HCT116 (cell line): ENCODE measurements around the gene PDE4B. TPM values are rescaled to one million over a fixed set of nuclear protein-coding genes. Genes with fewer than 3 reads are reported as not detected.

Source experiments
- ATAC-seq: fragments of 200-7000 bp; cut with Tn5 transposase; 2 replicates; pipeline ENCODE4 v1.9.1; 2020; ENCODE audit warnings: mild to moderate bottlenecking, moderate library complexity
- BruUV-seq: library from RNA; stranded (reverse); fragments of 400-500 nt; replicated peaks from 2 replicates; lab custom pipeline; 2021; lab: Mats Ljungman, UMichigan
- CTCF ChIA-PET: fragments of 300-600 bp; sonication (Branson Sonifier 250); formaldehyde crosslinking; loops from one replicate; lab custom pipeline; 2021; ENCODE audit warnings: antibody characterized with exemption; lab: Charles Lee
- POLR2A ChIA-PET: fragments of 300-600, 350-600 bp; sonication (Branson Sonifier 250); formaldehyde crosslinking; loops from one replicate; lab custom pipeline; 2021; ENCODE audit warnings: antibody characterized with exemption; lab: Charles Lee
- RAD21 ChIA-PET, 2 experiments: fragments of 300-600 bp; sonication (Branson Sonifier 250); formaldehyde crosslinking; loops; one replicate each; lab custom pipeline; 2023; ENCODE audit warnings: low total read pairs in 2 of 2; ENCODE audit not compliant: uncharacterized antibody in 2 of 2, unreplicated experiment in 2 of 2, low non-redundant PET in 1 of 2; lab: Charles Lee
- DNase-seq: peaks from one replicate; pipeline ENCODE4 v3.0.0-alpha.2; 2010; ENCODE audit warnings: low read depth, low spot score
- H2AFZ ChIP-seq: fragments of 200-600 bp; shearing (Covaris generic), sonication (generic); 2 replicates; pipeline ENCODE4 v1.6.1; 2017; ENCODE audit warnings: low read depth, mixed run types, mixed read lengths, antibody characterized with exemption, low read length; ENCODE audit not compliant: poor library complexity, severe bottlenecking
- H3K27ac ChIP-seq: 2 replicates; pipeline ENCODE4 v1.5.1; 2012; ENCODE audit warnings: low read depth, low read length
- H3K27me3 ChIP-seq: fragments of 200-600 bp; sonication (generic); 2 replicates; pipeline ENCODE4 v1.6.1; 2016; ENCODE audit warnings: mixed run types, low read length, mixed read lengths; ENCODE audit not compliant: insufficient read depth
- H3K36me3 ChIP-seq, 2 experiments: fragments of 200-500 bp in 1 of 2; fragments of 200-600 bp in 1 of 2; sonication (Bioruptor generic) in 1 of 2; sonication (generic) in 1 of 2; 2 replicates each; pipeline versions ENCODE4 v1.5.1 to v1.6.1; 2014 to 2016; ENCODE audit warnings: low read length in 2 of 2, inconsistent platforms in 1 of 2, mixed read lengths in 1 of 2, mixed run types in 1 of 2; ENCODE audit not compliant: insufficient read depth in 2 of 2, control insufficient read depth in 1 of 2
- H3K4me1 ChIP-seq, 2 experiments: fragments of 200-600 bp in 1 of 2; sonication (generic) in 1 of 2; 2 replicates each; pipeline versions ENCODE4 v1.5.1 to v1.6.1; 2012 to 2017; ENCODE audit warnings: low read length in 2 of 2, inconsistent platforms in 1 of 2, mild to moderate bottlenecking in 1 of 2, mixed read lengths in 1 of 2, mixed run types in 1 of 2, moderate library complexity in 1 of 2; ENCODE audit not compliant: insufficient read depth in 2 of 2, control insufficient read depth in 1 of 2
- H3K4me2 ChIP-seq: fragments of 200-600 bp; sonication (generic); 2 replicates; pipeline ENCODE4 v1.6.1; 2017; ENCODE audit warnings: mixed run types, low read length, mixed read lengths
- H3K4me3 ChIP-seq, 2 experiments: fragments of 200-600 bp in 1 of 2; sonication (generic) in 1 of 2; replicated peaks in 1 of 2; 2 replicates each; pipeline ENCODE4 v1.5.1; 2011 to 2016; ENCODE audit warnings: low read length in 2 of 2, control low read depth in 1 of 2, low read depth in 1 of 2, mild to moderate bottlenecking in 1 of 2, mixed read lengths in 1 of 2, mixed run types in 1 of 2
- H3K79me2 ChIP-seq: fragments of 200-600 bp; sonication (generic); 2 replicates; pipeline ENCODE4 v1.6.1; 2017; ENCODE audit warnings: mild to moderate bottlenecking, mixed run types, low read length, moderate library complexity, mixed read lengths; ENCODE audit not compliant: insufficient read depth
- H3K9ac ChIP-seq: fragments of 200-600 bp; sonication (generic); 2 replicates; pipeline ENCODE4 v1.6.1; 2016; ENCODE audit warnings: low read length, mixed read lengths
- H3K9me2 ChIP-seq: fragments of 200-600 bp; sonication (generic), shearing (Covaris generic); 2 replicates; pipeline ENCODE4 v1.6.1; 2017; ENCODE audit warnings: mixed run types, mild to moderate bottlenecking, moderate library complexity; ENCODE audit not compliant: insufficient read depth
- H3K9me3 ChIP-seq, 2 experiments: fragments of 200-500 bp in 1 of 2; fragments of 200-600 bp in 1 of 2; sonication (Bioruptor generic) in 1 of 2; sonication (generic) in 1 of 2; 2 replicates each; pipeline ENCODE4 v1.6.1; 2014 to 2017; ENCODE audit warnings: low read length in 2 of 2, mixed read lengths in 2 of 2, inconsistent platforms in 1 of 2, low read depth in 1 of 2, mild to moderate bottlenecking in 1 of 2, mixed run types in 1 of 2, moderate library complexity in 1 of 2; ENCODE audit not compliant: control insufficient read depth in 1 of 2, insufficient read depth in 1 of 2
- H4K20me1 ChIP-seq: fragments of 200-600 bp; sonication (generic), shearing (Covaris generic); 2 replicates; pipeline ENCODE4 v1.6.1; 2017; ENCODE audit warnings: mixed run types, mild to moderate bottlenecking, moderate library complexity; ENCODE audit not compliant: insufficient read depth
- ATF3 ChIP-seq: IDR thresholded peaks from 2 replicates; pipeline ENCODE4 v1.6.1; 2012
- CEBPB ChIP-seq: IDR thresholded peaks from 2 replicates; pipeline ENCODE4 v1.6.1; 2012; ENCODE audit warnings: low read depth
- CTCF ChIP-seq, 3 experiments: fragments of 200-600 bp in 1 of 3; sonication (generic) in 1 of 3; IDR thresholded peaks in 2 of 3; conservative IDR thresholded peaks in 1 of 3; 2 replicates each; pipeline ENCODE4 v1.5.1; 2012 to 2017; ENCODE audit warnings: low read depth in 2 of 3, low read length in 2 of 3, antibody characterized with exemption in 1 of 3, borderline replicate concordance in 1 of 3, control low read depth in 1 of 3, mild to moderate bottlenecking in 1 of 3, mixed read lengths in 1 of 3, mixed run types in 1 of 3, moderate library complexity in 1 of 3; ENCODE audit not compliant: insufficient read depth in 1 of 3
- EGR1 ChIP-seq: IDR thresholded peaks from 2 replicates; pipeline ENCODE4 v1.6.1; 2012; ENCODE audit warnings: low read depth
- ELF1 ChIP-seq: IDR thresholded peaks from 2 replicates; pipeline ENCODE4 v1.6.1; 2012; ENCODE audit warnings: low read depth, borderline replicate concordance
- EZH2 ChIP-seq: fragments of 200-600 bp; sonication (generic); IDR thresholded peaks from 2 replicates; pipeline ENCODE4 v1.6.1; 2017; ENCODE audit warnings: antibody characterized with exemption, mixed run types
- FOSL1 ChIP-seq: IDR thresholded peaks from 2 replicates; pipeline ENCODE4 v1.6.1; 2012; ENCODE audit warnings: low read depth
- JUND ChIP-seq: IDR thresholded peaks from 2 replicates; pipeline ENCODE4 v1.6.1; 2012
- MAX ChIP-seq: IDR thresholded peaks from 2 replicates; pipeline ENCODE4 v1.6.1; 2012
- POLR2A ChIP-seq: IDR thresholded peaks from 2 replicates; pipeline ENCODE4 v1.7.0; 2011; ENCODE audit warnings: borderline replicate concordance; ENCODE audit not compliant: insufficient read depth, insufficient read length; ENCODE audit errors: extremely low read depth
- POLR2AphosphoS5 ChIP-seq: IDR thresholded peaks from 2 replicates; pipeline ENCODE4 v1.6.1; 2011; ENCODE audit warnings: mild to moderate bottlenecking, low read depth, low read length, moderate library complexity
- RAD21 ChIP-seq: IDR thresholded peaks from 2 replicates; pipeline ENCODE4 v1.6.1; 2012; ENCODE audit warnings: low read depth, mild to moderate bottlenecking
- REST ChIP-seq: IDR thresholded peaks from 2 replicates; pipeline ENCODE4 v1.6.1; 2012; ENCODE audit warnings: low read depth
- SIN3A ChIP-seq: IDR thresholded peaks from 2 replicates; pipeline ENCODE4 v1.6.1; 2012; ENCODE audit warnings: low read depth
- SP1 ChIP-seq: IDR thresholded peaks from 2 replicates; pipeline ENCODE4 v1.6.1; 2012; ENCODE audit warnings: low read depth
- SRF ChIP-seq: IDR thresholded peaks from 2 replicates; pipeline ENCODE4 v1.6.1; 2012; ENCODE audit warnings: low read depth
- TCF7L2 ChIP-seq: IDR thresholded peaks from 2 replicates; pipeline ENCODE4 v1.7.0; 2011; ENCODE audit warnings: borderline replicate concordance, inconsistent platforms; ENCODE audit not compliant: insufficient read depth, insufficient read length; ENCODE audit errors: extremely low read depth
- ZBTB33 ChIP-seq: IDR thresholded peaks from 2 replicates; pipeline ENCODE4 v1.6.1; 2011; ENCODE audit warnings: mild to moderate bottlenecking, low read length, moderate library complexity; ENCODE audit not compliant: insufficient replicate concordance; ENCODE audit errors: extremely low read depth
- ZFX ChIP-seq: fragments of 450-650 bp; IDR thresholded peaks from 2 replicates; pipeline ENCODE4 v1.6.1; 2017
- ZNF274 ChIP-seq: fragments of 200-500 bp; sonication (Bioruptor generic); IDR thresholded peaks from 2 replicates; pipeline ENCODE4 v1.6.1; 2014; ENCODE audit warnings: mild to moderate bottlenecking, low read depth, low read length, inconsistent platforms
- intact Hi-C: fragments of 100-400 bp; cut with micrococcal nuclease; formaldehyde crosslinking; loops from 2 replicates; pipeline ENCODE4 v1.10.0; 2022
- total RNA-seq: library from RNA; stranded (reverse); gene quantifications from one replicate; pipeline ENCODE4 v1.2.1, GENCODE V29; 2021; ENCODE audit not compliant: unreplicated experiment

Gene PDE4B
- total RNA-seq, 1 experiment from 2014 or later: 76.9 TPM

GRCh38 chr1:66413136-66413837 lies 620.6 kb downstream of the PDE4B start:
- H3K4me2 ChIP-seq: no peak overlapping the region
- DNase-seq (no peak), ATAC-seq (no peak)
- ChIA-PET POLR2A (no interaction called here), RAD21 (no interaction called here), CTCF (no interaction called here)
- no peak overlapping the region for H3K9ac ChIP-seq
- peaks cover 0 to 5% of the 10 kb centered on the region in 2 experiments; a peak in 1 of 4 replicates for H3K9me3 ChIP-seq
- no peaks in the 10 kb centered on the region for H3K27me3 ChIP-seq
- H3K36me3 ChIP-seq: no peaks in the 10 kb centered on the region
- H4K20me1 ChIP-seq: no peaks in the 10 kb centered on the region
- H3K9me2 ChIP-seq: no peaks in the 10 kb centered on the region
- no peak overlapping the region for H2AFZ ChIP-seq
- H3K27ac ChIP-seq: no peak overlapping the region
- TF ChIP-seq SP1 (no peak), CEBPB (no peak), EGR1 (no peak), ZNF274 (no peak), TCF7L2 (no peak), MAX (no peak), ATF3 (no peak), ZBTB33 (no peak), RAD21 (no peak), REST (no peak), FOSL1 (no peak), ZFX (no peak), JUND (no peak), POLR2A (no peak), SIN3A (no peak), EZH2 (no peak), CTCF (IDR thresholded peaks at IDR 0.05 in 2 of 3, conservative IDR thresholded peaks at IDR 0.05 in 1 of 3; ENCODE audit: borderline replicate concordance in 1 of 3, insufficient read depth in 1 of 3, low read depth in 2 of 3, low read length in 2 of 3) (no peak), POLR2AphosphoS5 (no peak), SRF (no peak), ELF1 (no peak)
- H3K4me1 ChIP-seq: no peaks in the 10 kb centered on the region; a peak in 1 of 4 replicates
- intact Hi-C loops: no loop called here
- no peaks in the 10 kb centered on the region for H3K79me2 ChIP-seq
- no TSS peak for BruUV-seq
- no peak overlapping the region for H3K4me3 ChIP-seq
